Measurements from ENCODE around the gene GALNT18.

GALNT18 gene

DNA sequence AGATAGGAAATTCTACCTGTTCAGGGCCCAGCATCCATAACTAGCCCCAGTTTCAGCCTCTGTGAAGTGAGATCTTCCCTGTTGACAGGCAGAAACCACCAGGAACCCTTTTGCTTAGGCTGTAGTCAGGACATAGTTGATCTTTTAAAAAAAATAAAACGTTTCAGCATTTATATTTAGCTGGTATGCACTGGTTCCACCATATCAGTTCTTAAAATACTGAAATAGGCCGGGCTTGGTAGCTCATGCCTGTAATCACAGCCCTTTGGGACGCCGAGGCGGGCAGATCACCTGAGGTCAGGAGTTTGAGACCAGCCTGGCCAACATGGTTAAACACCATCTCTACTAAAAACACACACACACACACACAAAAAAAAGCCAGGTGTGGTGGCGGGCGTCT is 35.3 kb downstream of the GALNT18 start:
- no peak for DNase-seq

DNA sequence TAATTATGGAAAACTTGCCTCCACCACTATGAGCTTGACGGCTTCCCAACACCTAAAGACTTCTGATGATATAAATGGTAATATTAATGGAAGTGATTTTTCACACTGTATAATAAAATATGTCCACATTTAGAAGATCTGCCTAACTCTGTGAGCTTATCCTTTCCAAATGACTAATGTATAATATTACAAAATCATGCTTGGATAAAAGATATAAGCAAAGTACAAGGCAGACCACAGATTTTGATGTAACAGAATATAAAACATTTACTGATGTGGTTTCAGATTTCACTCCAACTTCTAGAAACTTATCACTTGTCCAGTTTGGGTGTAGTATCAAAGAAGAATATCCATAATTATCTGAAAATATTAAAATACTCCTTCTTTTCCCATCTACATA is 36.9 kb downstream of the GALNT18 start:
- DNase-seq: no peak

DNA sequence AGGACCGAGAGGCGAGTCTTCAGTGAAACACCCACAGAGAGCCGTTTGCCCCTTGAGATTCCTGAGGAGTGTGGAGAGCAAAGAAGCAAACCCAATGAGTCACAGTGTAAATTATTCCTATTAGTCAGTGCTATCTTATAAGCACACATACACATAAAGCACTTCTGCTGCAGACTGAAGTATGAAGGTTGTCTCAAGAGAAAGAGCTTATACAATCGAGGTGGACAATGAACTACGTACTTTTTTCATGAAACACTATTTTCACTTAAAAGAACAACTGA is 37.3 kb downstream of the GALNT18 start:
- peak; percentile 82 for DNase-seq

DNA sequence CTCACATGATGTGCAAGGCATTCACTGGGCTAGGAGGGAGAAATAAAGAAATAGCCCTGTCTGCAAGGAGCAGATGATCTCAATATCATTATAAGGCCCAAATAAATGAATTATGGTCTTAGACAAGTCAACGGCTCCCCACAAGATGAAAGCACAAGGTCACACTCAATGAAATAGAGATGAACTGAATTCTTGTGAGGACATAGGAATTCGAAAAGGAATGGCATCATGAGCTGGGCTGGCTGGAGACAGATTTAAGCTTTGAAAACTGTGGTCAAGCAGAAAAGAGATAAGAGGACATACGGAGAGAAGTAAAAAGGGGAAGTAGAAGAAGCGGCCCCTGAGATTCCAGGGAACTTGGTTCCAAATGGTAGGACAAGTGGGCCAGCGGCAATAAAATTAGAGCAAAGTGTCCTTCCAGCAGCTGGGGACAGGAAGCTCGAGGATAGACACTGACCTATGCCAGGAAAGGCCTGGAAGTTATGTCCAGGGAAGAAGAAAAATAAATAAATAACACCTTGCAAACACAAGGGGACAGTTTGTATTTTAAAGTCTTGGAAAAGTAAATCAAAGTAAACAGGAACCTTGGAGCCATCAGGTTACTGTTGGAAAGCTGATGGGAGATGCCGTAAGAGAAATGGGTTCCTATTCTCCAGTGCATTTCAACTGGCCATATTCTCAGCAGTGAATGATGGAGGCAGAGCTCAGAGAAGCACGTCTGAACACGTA is 37.8 kb downstream of the GALNT18 start:
- DNase-seq: no peak

DNA sequence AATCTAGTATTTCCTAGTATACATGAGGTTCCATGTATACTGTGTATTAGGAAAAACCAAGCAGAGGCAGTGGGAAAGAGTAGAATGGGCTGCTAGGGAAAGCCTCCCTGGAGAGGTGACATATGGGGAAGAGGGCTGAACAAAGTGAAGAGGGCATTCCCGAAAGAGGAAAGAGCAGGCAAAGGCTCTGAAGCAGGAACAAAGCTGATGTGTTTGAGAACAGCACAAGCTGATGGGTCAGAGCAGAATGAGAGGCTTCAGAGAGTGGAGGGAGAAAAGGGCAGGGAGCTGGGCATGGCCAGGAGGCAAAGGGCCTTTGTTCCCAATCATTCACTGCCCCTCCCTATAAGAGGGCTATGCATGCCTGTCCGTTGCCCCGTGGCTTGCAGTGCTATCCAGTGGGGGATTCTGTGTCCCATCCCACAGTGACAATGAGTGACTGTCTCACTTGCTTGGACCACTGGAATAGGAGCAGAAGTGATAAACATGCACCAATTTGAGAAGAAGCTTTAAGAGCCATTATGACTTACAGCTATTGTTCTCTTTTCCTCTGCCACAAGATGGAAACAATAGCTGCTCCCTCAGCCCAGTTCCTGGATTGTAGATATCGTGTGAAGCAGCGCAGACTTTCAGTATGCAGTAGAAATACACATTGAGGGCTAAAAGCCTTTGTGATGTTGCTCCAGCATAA is 39.6 kb downstream of the GALNT18 start:
- no peak for DNase-seq

DNA sequence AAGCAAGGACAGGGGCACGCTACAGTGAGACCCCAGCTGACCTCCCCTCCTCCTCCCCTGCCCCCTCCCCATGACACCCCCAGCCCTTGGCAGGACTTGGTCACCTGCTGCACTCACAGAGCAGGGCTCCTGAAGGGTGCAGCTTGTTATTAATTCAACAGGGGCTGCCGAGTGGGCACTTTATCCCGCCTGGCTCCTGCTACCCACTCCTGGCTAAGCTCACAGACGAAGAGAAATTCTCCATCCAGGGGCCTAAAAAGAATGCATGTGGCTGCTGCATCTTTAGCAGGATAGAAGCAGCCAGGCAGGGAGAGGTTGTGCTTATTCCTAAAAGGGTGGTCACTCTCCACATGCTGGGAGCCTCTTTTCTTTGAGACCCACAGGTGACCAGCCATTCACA is 40.3 kb downstream of the GALNT18 start:
- no peak for DNase-seq

DNA sequence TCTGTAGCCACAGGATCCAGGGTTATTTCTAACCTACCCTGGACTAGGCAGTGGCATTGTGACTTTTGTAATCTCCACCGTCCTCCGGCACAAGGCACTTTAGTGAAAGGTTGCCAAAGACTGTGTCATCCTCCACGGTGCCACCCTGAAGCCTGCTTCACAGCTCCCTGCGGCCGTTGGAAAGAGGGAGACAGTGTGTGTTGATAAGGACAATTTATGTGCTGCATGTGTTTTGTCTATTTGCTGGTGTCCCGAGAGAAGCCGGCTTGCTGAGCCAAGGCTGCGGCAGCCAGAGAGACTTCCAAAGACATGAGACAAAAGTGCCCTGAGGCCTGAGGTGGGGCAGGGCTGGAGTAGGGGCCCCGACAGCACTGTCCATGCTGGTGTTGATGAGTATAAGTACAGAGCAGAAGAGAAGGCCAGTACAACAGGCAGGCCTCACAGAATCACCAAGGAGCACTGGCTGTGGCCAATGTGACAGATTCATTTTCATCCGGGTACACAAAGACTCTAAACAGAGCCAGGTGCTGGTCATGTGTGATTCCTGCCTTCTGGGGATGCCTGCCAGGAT is 40.9 kb downstream of the GALNT18 start:
- DNase-seq: no peak

DNA sequence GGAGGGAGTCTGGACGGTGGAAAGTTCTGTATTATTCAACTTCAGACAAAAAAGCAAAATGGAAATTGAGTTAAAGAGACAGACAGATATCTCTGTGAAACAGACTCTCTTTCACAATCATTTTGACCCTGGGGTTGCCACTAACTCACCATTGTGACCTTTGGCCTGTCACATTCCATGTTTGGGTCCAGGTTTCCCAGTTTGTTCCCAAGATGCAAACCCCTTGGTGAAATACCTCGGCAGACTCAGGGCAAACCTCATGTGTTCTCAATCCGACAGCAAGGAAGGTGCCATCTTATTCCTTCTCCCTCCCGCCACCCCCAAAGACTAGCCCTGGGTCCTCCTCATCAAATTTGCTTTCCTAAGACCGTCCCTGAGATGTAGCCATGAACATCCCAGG is 41.8 kb downstream of the GALNT18 start:
- DNase-seq: no peak

DNA sequence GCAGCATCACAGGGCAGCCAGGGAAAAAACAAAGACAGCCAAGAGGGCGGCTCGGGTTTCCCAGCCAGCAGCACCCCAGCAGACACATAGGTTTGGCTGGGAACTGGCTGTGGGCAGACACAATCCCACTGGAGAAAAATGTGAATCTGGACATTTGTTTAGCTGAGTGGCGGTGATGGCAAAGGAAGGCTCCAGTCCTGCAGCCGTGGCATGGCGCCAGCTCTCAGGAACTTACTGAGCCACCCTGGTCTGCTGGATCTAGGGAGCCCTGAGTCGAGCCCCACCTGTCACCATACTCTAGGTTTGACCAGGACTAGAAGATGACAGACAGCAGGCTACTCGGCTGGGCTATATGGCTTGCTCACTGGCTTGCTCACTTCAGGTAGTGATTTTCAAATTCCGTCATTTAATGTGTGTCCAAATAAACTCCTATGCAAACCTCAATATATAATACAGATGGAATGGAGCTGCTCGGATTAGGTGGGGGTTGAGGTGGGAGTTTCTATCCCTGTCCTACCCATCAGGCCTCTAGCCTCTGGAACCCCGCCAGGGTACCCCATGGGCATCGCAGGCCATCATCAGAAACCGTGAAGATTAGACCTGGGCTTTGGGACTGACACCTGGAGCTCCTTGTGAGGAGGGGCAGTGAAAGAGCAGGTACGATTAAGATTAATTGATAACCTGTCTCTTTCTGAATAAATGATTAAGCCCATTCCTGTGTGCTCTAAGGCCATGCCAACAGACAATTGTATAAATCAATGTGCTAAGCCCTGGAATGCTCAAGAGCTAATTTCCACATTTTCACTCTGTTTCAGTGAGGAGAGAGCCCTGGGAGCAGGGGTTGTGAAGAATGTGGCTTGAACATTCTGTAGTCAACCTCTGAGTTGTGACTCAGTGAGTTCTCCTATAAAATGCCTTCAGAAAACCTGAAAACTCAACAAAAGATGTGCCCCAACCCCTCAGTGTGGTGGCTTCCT is 42.5 kb downstream of the GALNT18 start:
- no peak for DNase-seq

DNA sequence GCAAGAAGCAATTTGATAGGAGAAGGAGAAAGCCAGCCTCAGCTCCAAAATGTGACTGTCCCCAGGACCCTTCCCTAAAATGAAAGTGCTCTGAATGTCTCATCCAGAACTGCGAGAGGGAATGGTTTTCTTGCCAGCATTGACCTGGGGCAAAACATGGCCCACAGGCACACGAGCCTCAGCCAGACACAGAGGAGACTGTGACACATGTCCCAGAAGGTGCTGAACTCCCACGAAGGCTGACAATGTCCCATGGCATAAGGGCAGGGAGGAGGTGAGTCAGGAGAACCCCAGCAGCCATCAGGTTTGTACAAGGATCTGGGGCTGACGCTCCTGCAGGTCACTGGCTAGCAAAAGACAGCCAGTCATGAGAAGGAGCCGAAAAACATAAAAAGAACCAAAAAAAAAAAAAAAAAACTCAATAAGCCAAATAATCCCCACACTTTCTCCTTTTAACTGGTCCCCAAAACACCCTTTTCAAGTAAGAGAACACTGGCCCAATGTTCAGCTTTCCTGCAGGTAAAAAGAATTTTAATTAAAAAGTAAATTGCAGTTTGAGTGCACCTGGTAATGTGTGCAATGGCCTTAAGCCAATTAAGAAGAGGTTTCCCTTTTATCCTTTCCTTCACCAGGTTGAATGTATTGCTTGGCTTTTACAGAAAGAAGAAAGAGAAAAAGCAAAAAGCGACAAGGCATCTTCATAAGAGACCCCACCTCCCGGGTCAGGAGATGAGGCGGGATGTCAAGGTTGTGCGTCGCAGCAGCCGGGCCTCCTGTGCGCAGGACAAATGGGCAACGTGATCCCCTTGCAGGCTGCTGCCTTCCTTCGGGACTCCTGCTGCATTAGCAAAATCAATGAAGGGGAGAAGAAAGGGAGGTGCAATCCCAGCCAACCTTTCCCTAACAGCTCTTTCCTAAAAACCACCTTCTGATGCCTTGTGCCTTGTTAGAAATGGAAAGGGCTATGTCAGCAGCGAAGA is 43.6 kb downstream of the GALNT18 start:
- DNase-seq: no peak

DNA sequence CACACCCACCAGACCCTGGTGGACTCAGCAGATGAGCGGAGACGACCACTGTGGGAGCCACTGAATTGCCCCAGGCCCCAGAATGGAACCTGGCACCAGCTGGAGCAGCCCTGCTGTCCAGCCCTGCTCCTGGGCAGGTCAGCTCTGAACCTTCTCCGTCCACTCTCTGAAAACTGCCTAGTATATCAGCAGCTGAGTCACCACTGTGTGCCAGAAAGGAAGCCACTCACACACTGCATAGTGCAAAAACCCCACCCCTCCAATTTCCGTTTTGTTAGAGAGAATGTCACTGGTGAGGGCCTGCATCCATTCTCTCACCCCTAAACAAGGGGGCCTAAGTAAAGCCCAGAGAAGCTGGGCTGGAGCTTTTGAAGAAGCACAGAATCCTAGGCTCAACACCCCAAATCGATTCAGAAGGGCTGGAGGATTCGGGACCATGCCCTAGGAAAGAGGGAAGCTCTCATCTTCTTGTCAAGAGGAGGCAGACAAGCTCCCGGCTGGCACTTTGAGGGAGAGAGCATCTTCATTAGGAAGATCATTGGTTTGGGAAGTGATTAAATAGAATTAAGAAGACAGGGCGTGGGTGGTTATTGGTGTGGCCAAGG is 44.5 kb downstream of the GALNT18 start:
- DNase-seq: no peak

DNA sequence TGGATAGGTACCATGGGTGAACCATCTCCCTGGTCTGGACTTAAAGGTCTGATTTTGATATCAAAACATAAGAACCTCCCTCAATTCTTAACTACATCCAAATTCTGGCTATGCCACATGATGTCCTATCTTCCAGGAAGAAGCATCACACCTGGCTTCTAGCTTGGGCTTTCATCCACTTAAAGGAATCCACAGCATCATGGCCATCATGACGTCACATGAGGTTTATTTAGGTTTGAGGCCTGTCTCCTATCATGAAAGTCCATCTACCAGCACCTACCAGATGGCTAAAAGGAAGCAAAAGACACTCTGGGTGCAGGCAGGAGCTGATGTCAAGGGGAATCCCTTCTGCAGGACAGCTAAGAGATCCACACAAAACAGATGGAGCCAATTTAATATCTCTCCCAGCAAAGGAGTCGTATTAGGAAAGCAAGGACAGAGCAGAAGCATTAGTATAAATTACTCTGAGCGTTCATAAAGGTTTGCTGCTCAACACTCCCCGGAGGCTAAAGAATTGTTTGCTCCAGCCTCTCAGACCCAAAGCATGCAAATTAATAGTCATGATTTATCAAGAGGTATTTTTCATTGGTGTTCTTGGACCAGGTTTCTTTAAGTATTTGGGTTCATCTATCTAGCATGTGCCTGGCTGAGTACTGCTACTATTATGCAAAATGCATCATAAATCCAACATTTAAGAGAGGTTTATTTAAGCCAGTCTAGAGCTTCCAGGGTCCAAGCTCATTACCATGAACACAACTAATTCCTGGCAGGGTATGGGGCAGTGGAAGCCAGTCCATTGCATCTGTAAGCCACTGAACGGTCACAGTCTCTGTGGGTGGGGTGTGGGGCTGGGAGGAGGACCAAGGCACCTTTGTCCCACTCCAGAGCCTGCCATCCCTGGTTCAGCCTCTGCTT is 47.2 kb downstream of the GALNT18 start:
- DNase-seq: no peak

DNA sequence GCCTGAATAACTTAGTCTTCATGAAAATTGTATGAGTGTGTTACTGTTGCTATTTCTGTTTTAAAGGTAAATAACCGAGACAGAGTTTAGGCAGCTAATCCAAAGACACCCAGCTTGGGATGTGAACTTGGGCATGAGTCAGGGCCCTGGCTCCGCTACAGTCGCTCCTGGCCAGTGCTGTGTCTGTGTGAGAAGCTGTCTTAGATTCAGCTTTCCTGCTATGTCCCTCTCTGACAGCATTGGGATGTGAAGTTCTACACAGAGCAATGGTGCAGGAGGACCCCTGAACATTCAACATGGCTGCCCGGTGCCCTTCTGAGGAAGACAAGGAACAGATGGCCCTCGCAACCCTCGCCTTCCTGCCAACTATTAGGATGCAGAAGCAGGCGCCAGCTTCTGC is 49.4 kb downstream of the GALNT18 start:
- DNase-seq: no peak

DNA sequence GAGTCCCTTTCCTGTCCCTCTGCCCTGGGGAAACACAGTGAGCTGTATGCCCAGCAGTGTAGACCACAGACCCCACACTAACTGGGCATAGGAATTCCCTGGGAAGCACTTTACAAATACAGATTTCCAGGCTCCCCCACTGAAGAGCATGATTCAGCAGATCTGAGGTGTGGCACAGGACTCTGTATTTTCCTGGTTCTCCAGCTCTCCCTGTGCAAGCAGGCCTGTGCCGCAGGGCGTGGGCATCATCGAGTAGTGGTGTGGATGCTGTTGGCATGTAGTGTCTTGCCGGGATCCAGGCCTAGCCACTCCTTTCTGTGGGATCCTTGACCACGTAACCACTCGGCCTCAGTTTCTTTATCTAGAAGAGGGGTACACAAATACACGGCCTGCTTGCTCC is 49.9 kb downstream of the GALNT18 start:
- no peak for DNase-seq

DNA sequence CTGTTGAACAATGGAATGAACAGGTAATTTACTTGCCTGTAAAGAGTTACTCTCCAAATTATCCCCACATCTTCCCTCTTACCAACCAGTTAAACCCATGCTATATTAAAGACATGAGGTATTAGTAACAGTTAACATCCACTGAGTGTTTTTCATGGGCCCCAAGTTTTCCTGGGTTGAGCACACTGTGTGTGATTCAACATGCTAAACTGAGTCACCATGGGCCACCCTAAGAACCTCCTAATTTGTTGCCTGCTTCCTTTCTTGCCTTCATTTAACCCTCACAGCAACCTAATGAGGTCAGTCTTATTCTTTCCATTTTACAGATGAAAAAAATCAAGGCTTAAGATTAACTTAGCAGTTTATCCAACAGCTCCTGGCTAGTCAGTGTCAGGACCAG is 51.0 kb downstream of the GALNT18 start:
- no peak for DNase-seq

DNA sequence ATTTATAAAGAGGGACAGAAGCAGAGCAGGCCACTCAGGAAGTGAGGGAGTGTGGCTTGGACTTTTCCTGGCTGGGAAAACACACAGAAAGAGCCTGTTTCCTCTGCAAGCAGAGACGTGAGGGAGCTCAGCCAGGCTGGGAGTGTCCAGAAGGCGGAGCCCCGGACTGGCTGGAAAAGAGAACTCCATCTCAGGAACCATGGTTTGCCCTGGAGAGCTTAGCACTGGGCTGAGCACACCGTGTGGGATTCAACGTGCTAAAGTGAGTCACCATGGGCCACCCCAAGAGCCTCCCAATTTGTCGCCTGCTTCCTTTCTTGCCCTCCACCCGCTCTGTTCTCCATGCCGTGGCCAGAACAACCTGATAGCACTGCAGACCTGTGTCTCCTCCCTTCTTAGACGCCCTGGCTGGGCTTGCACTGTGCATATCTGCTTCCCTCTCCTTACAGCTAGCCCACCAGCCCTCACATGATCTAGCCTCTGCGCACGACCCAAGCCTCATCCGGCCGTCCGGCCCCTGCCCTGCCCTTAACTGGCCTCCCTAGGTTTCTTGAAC is 51.8 kb downstream of the GALNT18 start:
- no peak for DNase-seq

DNA sequence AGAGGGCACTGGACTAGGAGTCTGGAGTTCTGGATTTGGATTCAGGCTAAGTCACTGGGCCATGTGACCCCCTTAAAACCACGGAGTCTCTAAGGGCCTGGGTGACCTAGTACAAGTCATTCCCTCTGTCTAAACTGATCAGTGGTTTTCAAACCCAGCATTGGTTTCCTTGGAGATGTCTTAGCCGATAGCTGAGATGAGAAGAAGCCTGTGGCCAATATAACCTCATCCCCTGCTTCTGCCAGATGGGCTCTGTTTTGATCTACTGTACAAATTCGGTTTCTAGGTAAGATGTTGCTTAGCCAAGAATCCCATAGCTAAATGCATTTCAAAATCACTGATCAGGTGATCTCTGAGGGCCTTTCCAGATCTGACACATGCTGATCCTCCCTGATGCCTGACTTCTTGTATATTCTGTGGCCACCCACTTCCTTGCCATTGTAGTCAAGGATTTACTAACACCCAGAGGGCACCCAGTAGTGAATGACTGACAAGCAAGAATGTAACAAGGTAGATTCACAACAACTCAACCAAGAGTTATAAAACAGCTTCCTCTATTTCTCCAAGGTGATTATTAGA is 53.1 kb downstream of the GALNT18 start:
- no peak for DNase-seq

DNA sequence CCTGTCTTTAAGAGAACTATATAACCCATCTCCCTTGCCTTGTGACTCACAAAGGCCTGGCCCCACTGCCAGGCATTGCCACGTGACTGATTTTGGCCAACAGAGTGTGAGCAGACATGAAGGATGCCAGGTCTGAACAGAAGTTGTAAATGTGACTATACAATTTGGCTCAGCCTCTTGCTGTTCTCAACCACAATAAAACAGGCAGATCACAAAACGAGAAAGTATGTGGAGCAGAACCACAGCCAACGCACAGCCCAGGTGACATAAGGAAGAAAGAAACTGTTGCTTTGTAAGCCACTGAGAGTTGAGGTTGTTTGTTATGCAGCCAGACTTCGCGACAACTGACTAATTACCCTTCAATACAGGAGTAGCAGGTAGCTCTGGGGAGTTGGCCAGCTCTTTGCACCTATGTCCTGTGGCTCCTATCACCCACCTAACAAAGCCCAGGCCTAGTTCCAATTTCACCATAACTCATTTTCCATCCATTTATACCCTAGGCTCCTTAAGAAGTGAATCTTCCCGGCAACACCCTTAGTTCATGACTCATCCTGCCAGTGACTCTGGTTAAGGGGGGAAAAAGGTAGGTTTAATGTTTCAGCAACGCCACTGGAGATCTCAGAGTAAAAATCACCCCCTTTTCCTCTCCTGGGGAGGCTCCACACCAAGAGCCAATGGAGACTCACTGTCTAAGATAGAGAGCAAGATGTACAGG is 53.7 kb downstream of the GALNT18 start:
- DNase-seq: no peak

DNA sequence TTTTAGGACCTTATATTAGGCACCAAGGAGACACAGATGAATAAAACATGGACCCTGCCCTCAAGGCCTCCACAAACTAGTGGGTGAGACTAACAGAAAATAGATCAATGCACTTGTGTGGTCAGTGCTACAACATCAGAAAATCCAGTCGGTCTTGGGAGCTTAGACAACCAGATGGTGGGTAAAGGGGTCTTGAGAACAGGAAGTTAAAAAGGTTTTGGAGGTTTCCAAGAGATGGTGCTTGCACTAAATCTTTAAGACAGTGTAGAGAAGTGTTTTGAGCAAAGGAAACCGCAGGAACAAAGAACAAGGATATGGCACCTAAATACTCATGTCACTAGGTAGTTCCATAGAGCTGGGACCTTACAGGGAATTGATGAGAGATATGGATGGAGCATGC is 56.2 kb downstream of the GALNT18 start:
- DNase-seq: no peak
